NCI-H2081 (cell line): ENCODE data around the gene EXOC6B.

Source experiments
- DNase-seq, 2 experiments: peaks; one replicate each; lab custom pipeline; 2025; lab: John Stamatoyannopoulos, UW

The EXOC6B gene

GRCh38 chr2:72825257-72826155 is at the start of gene EXOC6B:
Gene EXOC6B, minus strand, starts transcription at chr2:72826033.
- peak; percentile 86 for DNase-seq

- DNase-seq, result no peak
Measured at GRCh38 chr2:72871880-72872279, 46.0 kb upstream of the EXOC6B start.

- DNase-seq, result no peak
Measured at GRCh38 chr2:72871060-72871459, 45.2 kb upstream of the EXOC6B start.

DNA sequence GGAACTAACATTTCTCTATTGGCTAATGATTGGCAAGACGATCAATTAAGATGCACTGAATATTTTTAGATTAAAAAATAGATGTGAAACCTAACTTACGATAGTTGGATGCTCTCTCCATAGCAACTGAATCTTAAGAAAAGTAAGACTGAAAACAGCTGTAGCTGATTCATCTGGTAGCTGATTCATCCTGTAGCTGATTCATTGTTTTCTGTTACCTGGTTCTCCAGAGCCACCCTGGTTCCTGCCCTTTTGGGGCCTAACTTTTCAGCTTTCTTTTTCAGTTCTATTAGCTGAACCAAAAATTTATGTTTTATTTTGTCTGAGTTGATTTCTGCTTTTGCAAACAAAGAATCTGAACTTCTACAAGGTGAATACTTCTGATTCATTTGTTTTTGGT is 38.7 kb upstream of the EXOC6B start:
- no peak for DNase-seq

DNA sequence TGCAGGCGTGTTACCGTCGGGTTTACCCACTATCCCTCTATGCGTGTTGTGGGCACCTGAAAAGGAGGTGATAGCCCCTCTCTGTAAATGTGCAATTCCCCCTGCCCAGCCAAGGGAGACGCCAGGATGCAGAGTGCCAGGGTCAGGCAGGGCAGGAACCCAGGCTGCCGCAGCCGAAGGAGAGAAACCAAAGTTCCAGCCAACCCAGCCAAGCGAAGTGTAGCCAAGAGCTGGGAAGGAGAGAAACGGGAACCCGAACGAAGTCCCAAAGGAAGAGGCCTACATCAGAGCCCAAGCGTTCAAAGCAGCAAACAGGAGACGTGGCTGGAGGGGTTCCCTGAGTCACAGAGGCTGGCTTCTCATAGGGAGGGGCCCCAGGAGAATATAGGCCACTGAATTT is 37.2 kb upstream of the EXOC6B start:
- no peak for DNase-seq

DNA sequence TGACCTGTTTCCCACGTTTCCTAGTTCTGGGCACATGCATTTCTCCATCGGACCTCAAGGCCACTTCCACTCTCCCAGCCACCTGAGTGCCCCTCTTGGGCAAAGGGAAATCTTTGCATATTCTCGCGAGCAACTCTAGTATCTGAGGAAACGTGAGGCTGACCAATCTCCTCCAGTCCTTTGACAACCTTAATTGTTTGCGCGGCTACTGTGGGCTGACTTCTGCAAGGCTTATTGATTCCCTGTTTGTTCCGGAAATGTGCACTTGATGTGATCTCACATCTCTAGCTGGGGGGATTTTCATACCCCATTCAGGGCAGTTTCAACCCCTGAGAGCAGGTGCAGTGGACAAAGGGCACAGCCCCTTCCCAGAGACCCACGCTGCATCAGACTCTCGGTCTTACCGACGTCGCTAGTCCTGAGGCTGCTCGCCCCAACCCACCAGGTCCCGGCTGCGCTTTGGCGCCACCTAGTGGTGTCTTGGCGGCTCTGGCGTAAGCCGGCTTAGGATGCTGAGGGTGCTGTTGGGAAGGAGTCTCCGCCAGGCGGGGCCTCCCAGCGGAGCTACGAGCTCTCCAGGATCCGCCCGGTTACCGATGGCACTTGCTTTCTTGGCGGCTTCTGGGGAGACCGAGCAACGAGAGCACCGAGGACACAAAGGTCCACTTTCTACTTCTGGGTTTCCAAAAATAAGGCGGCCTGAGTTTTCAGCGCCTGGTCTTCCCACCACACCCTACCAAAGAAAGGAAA is 36.6 kb upstream of the EXOC6B start:
- peak; percentile 85 for DNase-seq

DNA sequence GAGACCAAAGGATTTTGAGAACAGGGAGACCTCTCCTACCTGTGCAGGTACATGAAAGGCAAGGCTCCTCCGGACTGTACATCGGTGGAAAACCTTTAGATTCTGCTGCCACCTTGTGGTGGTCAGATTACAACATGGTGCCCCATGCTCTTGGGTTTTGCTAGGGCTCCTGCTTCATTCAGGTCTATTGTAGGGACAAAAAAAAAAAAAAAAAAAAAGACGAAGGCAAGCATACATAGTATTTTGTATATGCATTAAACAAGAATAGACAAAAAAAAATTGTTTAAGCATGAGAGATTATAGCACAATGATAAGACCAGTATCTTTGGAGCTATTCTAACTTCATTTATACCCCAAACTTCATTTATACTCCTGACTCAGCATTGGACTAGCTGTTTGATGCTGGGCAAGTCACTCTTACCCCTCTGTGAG is 34.0 kb upstream of the EXOC6B start:
- DNase-seq, result peak; percentile 61 to 74

GRCh38 chr2:72851333-72851732 is 25.5 kb upstream of the EXOC6B start:
- no peak for DNase-seq

DNA sequence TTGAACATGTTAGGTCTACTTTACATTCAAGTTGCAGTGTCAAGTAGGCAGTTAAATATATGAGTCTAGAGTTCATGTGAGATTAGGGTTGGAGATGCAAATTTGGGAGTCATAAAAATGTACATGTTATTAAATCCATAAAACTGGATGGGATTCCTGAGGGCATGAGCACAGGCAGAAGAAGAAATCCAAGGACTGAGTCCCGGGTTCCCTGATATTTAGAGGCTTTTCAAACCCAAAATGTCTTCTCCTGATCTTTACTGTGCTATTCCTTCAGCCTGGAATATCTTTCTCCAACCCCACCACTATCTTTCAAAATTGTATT is 23.3 kb upstream of the EXOC6B start:
- no peak for DNase-seq

DNA sequence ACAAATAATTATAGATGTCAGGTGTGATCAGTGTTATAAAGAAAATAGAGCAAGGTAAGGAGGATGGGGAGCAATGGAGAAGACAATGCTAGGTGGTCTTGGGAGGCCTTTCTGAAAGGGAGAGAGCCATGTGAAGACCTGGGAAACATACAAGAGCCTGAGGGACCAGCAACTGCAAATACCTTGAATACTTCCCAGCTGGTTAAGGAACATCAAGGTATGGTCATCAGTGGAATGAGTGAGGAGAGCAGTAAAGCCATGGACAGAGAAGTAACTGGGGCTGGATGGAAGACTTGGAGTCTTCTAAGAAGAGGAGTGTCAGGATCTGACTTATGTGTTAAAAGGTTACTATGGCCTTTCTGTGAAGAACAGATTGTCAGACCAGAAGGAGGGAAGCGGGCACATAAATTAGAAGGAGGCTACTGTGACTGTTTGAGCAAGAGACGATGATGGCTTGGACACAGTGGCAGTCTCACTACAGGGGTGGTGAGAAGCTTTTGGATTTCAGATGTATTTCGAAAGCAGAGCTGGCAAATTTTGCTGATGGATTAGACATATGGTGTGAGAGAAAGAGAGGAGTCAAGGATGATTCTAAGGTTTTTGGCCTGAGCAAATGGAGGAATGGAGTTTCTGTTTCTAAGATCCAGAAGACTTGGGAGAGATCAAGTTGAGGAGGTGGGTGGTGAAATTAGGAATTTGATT is 22.8 kb upstream of the EXOC6B start:
- DNase-seq, result no peak

- no peak for DNase-seq
Measured at GRCh38 chr2:72847534-72848315, 21.9 kb upstream of the EXOC6B start.

DNA sequence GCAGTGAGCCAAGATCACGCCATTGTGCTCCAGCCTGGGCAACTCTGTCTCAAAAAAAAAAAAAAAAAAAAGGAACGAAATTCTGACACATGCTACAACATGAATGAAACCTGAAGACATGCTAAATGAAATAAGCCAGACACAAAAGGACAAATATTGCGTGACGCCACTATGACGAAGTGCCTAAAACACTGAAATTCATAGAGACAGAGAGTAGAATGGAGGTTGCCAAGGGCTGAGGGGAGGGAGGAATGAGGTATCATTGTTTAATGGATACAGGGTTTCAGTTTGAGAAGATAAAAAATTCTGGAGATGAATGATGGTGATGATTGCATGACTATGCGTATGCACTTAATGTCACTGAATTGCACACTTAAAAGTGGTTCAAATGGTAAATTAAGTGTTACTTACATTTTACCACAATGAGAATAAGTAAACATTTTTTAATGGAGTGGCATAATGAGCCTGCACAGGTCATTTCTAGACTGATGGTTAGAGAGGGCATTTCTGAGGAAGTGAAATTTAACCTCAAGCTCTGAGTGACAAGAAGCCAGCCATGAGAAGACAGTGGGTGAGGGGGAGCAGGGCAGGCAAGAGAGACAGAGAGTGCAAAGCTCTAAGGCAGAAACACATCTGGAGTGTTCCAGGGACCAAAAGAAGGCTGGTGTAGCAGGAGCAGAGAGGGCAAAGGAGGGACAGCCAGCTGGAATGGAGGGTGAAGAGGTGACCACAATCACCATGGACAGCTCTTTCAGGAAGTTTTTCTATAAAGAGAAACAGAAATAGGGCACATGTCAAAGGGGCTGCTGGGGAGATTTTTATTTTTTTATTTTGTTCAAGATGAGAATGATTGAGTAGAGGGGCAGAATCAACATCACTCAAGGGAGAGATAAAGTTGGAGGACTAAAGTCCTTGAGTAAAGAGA is 20.6 kb upstream of the EXOC6B start:
- no peak for DNase-seq

GRCh38 chr2:72843301-72843700 is 17.5 kb upstream of the EXOC6B start:
- no peak for DNase-seq

- no peak for DNase-seq
Measured at GRCh38 chr2:72841462-72842125, 15.8 kb upstream of the EXOC6B start.

- no peak for DNase-seq
Measured at GRCh38 chr2:72840066-72840465, 14.2 kb upstream of the EXOC6B start.

GRCh38 chr2:72837171-72837570 is 11.3 kb upstream of the EXOC6B start:
- DNase-seq, result no peak

- DNase-seq, result no peak
Measured at GRCh38 chr2:72835403-72835802, 9.6 kb upstream of the EXOC6B start.

DNA sequence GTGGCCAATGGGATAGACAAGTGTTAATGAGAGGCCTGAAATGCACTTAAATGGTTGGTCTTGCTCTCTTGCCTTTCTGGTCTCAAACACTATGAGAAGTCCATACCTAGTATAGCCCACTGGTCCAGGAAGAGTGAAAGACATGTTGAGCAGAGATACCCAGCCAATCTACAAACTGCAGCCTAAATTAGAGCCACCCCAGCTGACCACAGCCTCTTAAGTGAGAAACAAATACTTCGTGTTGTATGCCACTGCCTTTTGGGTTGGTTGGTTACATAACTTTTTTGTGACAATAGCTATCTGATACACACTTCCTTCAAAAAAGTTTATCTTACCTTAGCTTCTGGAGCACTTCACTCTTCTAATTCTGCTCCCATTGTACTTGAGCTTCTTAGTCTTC is 8.8 kb upstream of the EXOC6B start:
- no peak for DNase-seq

- DNase-seq, result no peak
Measured at GRCh38 chr2:72833084-72833714, 7.4 kb upstream of the EXOC6B start.

DNA sequence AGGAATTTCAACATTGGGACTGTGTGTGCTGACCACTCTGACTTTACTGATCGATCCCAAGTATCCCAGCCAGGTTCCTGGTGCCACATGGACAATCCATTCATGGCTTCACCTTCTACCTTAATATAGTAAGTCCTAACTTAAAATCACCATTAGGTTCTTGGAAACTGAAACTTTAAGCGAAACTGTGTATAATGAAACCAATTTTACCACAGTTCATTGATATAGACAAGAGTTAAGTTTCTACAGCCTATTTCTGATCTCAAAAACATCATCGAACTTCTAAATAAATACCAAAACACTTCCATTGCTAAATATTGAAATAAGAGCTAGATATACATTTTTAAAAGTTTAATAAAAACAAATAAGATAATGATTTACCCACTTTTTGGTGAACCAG is 4.4 kb upstream of the EXOC6B start:
- DNase-seq, result no peak
